T-helper 17 cell (primary cell): ENCODE data around the gene WBP2. TPM values are rescaled to one million over a fixed set of nuclear protein-coding genes. Genes with fewer than 3 reads are reported as not detected.

Experiments
- ATAC-seq: fragments of 150-1000 bp; cut with Tn5 transposase; 2 replicates; pipeline ENCODE4 v1.10.0; 2021; ENCODE audit warnings: mild to moderate bottlenecking, moderate library complexity
- DNase-seq, 3 donors: peaks; one replicate each; pipeline versions ENCODE4 v3.0.0 to v3.0.0-alpha.2; 2020 to 2021
- H3K9me3 ChIP-seq: one replicate; pipeline ENCODE4 v1.7.0; 2013; ENCODE audit warnings: low read length, mild to moderate bottlenecking; ENCODE audit not compliant: control insufficient read depth, poor library complexity, severe bottlenecking
- H3K27ac Mint-ChIP-seq: one replicate; pipeline ENCODE4 v1.8.0; 2022; ENCODE audit warnings: mild to moderate bottlenecking, moderate library complexity, mixed read lengths
- H3K27me3 Mint-ChIP-seq: one replicate; pipeline ENCODE4 v1.8.0; 2022; ENCODE audit warnings: mixed read lengths
- H3K36me3 Mint-ChIP-seq: one replicate; pipeline ENCODE4 v1.8.0; 2022; ENCODE audit warnings: low read depth, mixed read lengths
- H3K4me1 Mint-ChIP-seq: one replicate; pipeline ENCODE4 v1.8.0; 2022; ENCODE audit warnings: mild to moderate bottlenecking, mixed read lengths
- H3K4me3 Mint-ChIP-seq: one replicate; pipeline ENCODE4 v1.8.0; 2022; ENCODE audit warnings: mild to moderate bottlenecking, moderate library complexity, mixed read lengths
- total RNA-seq, 4 donors: library from RNA in 2 of 4; stranded (reverse) in 2 of 4; gene quantifications; one replicate each; pipeline ENCODE4 v1.2.3 and lab custom pipeline; 2022 to 2026

Gene WBP2
- total RNA-seq, 2 donors from 2014 or later = 86.0 to 114 TPM

- Mint-ChIP-seq H3K4me1 (peaks cover 26% of the 10 kb centered on the region), H3K4me3 (no peak overlapping the region), H3K36me3 (peaks cover 4% of the 10 kb centered on the region), H3K27me3 (no peaks in the 10 kb centered on the region), H3K27ac (peak overlapping the region; percentile 90)
- no peak for ATAC-seq
- no peaks in the 10 kb centered on the region for H3K9me3 ChIP-seq
- DNase-seq = no peak
Measured at GRCh38 chr17:75822800-75823166, 32.4 kb downstream of the WBP2 start.

DNA sequence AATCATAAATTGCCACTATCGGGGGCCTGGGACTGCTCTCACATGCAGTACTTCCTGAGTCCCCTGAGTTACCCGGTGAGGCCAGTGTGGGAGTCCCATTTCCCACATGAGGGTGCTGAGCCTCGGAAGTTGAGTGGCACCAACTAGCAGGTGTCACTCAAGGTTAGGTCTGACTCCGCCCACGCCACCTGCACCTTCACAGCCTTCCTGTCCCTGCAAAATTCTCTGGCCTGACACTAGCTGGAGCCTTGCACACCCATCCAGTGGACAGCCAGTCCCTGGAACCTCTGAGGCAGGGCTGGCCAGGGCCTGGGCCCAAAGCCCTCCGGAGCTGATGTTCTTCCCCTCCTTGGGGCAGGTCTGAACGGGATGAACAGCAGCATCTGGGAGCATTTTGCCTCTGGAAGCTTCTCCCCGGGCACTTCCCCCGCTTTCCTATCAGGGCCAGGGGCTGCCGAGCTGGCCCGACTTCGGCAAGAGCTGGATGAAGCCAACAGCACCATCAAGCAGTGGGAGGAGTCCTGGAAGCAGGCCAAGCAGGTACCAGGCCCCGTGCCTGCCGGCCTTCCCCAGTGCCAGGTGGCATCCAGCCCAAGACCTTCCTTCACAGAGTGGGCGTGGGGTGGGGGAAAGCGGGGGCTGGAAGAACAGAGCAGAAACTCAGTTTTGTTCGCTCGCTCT is 32.9 kb downstream of the WBP2 start:
- ATAC-seq = peak; percentile 75
- H3K9me3 ChIP-seq = no peaks in the 10 kb centered on the region
- Mint-ChIP-seq H3K4me1 (peaks cover 28% of the 10 kb centered on the region), H3K36me3 (peaks cover 4% of the 10 kb centered on the region), H3K27ac (peak overlapping the region; percentile 90), H3K4me3 (no peak overlapping the region), H3K27me3 (no peaks in the 10 kb centered on the region)
- no peak for DNase-seq

GRCh38 chr17:75821552-75821951 is 33.6 kb downstream of the WBP2 start:
- H3K27ac Mint-ChIP-seq = peak overlapping the region; percentile 90
- peaks cover 25% of the 10 kb centered on the region for H3K4me1 Mint-ChIP-seq
- no peaks in the 10 kb centered on the region for H3K9me3 ChIP-seq
- DNase-seq (no peak), ATAC-seq (no peak)
- peaks cover 4% of the 10 kb centered on the region for H3K36me3 Mint-ChIP-seq
- H3K4me3 Mint-ChIP-seq = peak overlapping the region; percentile 66
- no peaks in the 10 kb centered on the region for H3K27me3 Mint-ChIP-seq

DNA sequence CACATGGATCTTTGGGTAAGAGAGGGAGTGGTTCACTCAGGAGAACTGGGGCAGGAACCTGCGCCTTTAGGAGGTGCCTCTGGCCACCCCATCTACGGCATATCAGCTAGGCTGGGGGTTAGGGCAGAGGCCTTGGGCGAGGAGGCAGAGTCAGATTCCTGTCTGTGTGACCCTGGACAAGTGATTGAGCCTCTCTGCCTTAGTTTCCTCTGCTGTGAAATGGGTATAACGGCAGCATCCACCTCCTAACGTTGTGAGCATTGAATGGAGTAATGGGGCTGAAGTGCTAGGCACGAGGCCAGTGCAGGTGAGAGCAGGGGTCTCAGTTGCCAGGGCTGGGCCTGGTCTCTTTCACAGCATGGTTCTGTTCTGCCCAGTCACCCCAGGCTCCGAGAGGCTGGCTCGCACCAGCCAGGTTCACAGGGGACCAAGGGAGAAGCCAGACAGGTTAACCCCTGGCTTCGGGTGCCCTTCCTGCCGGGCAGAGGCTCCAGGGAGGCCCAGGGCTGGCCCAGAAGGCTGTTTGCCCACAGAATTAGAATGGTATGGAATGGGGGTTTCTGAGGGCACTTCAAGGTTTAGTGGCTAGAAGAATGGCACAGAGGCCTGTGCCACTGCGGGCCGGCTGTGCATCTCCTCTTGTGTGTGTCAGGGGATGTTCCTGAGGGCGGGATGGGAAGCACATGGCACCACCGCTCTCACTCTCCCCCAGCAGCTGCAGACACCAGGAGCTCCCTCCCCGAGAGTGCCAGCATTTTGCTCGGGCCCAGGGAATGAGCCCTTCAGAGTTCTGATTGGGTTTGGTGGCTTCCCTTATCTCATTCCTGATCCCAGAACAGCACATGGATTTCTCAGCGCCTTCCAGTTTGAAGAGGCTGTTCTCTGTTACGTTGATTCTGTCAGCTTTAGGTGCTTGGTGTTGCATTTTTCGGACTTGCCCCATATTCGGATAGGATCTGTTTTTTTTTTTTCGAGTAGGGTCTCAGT is 34.7 kb downstream of the WBP2 start:
- Mint-ChIP-seq H3K27ac (peak overlapping the region; percentile 90), H3K4me1 (peaks cover 24% of the 10 kb centered on the region), H3K27me3 (no peaks in the 10 kb centered on the region), H3K4me3 (no peak overlapping the region), H3K36me3 (peaks cover 4% of the 10 kb centered on the region)
- no peaks in the 10 kb centered on the region for H3K9me3 ChIP-seq
- no peak for ATAC-seq
- DNase-seq = no peak

DNA sequence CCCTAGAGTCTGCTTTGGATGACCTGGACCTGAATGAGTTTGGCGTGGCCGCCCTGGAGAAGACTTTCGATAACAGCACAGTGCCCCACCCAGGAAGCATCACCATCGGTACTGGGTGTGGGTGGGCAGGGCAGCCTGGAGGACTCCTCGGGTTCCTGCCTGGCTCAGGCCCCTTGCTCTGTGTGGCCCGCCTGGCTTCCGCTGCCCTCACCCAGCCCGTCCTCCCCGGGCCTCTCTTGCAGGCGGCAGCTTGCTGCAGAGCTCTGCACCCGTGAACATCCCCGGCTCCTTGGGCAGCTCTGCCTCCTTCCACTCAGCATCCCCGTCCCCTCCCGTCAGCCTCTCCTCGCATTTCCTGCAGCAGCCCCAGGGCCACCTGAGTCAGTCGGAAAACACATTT is 35.5 kb downstream of the WBP2 start:
- Mint-ChIP-seq H3K27me3 (no peaks in the 10 kb centered on the region), H3K4me1 (peaks cover 22% of the 10 kb centered on the region), H3K27ac (no peak overlapping the region), H3K4me3 (no peak overlapping the region), H3K36me3 (peaks cover 4% of the 10 kb centered on the region)
- no peaks in the 10 kb centered on the region for H3K9me3 ChIP-seq
- ATAC-seq (no peak), DNase-seq (no peak)

- H3K36me3 Mint-ChIP-seq = peaks cover 4% of the 10 kb centered on the region
- H3K4me1 Mint-ChIP-seq = peaks cover 22% of the 10 kb centered on the region
- no peak for DNase-seq
- peak overlapping the region; percentile 62 for H3K27ac Mint-ChIP-seq
- no peaks in the 10 kb centered on the region for H3K27me3 Mint-ChIP-seq
- no peak for ATAC-seq
- H3K4me3 Mint-ChIP-seq = no peak overlapping the region
- no peaks in the 10 kb centered on the region for H3K9me3 ChIP-seq
Measured at GRCh38 chr17:75819116-75819515, 36.0 kb downstream of the WBP2 start.

- no peak overlapping the region for H3K4me3 Mint-ChIP-seq
- H3K27me3 Mint-ChIP-seq = no peaks in the 10 kb centered on the region
- no peak for ATAC-seq
- no peak for DNase-seq
- H3K4me1 Mint-ChIP-seq = peaks cover 22% of the 10 kb centered on the region
- H3K9me3 ChIP-seq = no peaks in the 10 kb centered on the region
- peak overlapping the region; percentile 62 for H3K27ac Mint-ChIP-seq
- H3K36me3 Mint-ChIP-seq = peaks cover 4% of the 10 kb centered on the region
Measured at GRCh38 chr17:75818326-75818885, 36.7 kb downstream of the WBP2 start.

DNA sequence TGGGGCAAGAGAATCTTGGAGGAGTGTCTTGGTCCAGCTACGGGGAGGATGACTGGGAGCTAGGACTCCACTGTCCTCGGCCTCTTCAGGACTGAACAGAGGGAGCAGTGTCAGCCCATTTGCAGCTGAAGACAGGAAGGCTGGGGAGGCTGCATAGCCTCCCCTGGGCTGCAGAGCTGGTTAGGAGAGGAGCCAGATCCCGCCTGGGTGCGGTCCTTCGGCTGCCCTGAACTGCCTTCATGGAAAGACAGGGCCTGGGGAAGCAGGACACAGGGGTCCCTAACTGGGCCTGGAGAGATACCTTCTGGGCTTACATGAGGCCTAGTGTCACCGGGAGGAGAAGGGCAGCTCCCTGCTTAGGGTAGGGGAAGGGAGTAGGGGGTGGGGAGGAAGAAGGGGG is 37.6 kb downstream of the WBP2 start:
- DNase-seq (no peak), ATAC-seq (no peak)
- H3K9me3 ChIP-seq = no peaks in the 10 kb centered on the region
- Mint-ChIP-seq H3K27ac (no peak overlapping the region), H3K4me1 (peaks cover 22% of the 10 kb centered on the region), H3K27me3 (no peaks in the 10 kb centered on the region), H3K4me3 (no peak overlapping the region), H3K36me3 (peaks cover 4% of the 10 kb centered on the region)

DNA sequence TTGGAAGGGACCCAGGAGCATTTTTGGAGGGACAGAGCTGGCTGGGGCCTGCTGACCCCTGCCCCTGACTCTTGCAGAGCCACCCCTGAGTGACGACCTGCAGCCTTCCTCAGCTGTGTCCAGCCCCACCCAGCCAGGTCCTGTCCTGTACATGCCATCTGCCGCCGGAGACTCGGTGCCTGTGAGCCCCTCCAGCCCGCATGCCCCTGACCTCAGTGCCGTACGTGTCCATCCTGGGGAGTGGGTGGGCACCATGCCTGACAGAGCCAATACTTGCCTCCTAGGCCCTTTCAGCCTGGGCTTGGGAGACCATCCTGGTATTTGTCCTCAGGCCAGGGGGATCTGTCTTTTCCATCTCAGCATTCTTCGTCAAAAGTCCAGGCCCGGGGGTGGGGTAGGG is 38.4 kb downstream of the WBP2 start:
- H3K9me3 ChIP-seq = no peaks in the 10 kb centered on the region
- Mint-ChIP-seq H3K4me3 (no peak overlapping the region), H3K36me3 (peaks cover 6% of the 10 kb centered on the region), H3K4me1 (peaks cover 16% of the 10 kb centered on the region), H3K27me3 (no peaks in the 10 kb centered on the region), H3K27ac (no peak overlapping the region)
- no peak for DNase-seq
- no peak for ATAC-seq

GRCh38 chr17:75815399-75815798 is 39.7 kb downstream of the WBP2 start:
- no peak for ATAC-seq
- no peaks in the 10 kb centered on the region for H3K9me3 ChIP-seq
- Mint-ChIP-seq H3K27me3 (no peaks in the 10 kb centered on the region), H3K36me3 (peaks cover 6% of the 10 kb centered on the region), H3K4me1 (peaks cover 10% of the 10 kb centered on the region), H3K27ac (no peak overlapping the region), H3K4me3 (no peak overlapping the region)
- no peak for DNase-seq

DNA sequence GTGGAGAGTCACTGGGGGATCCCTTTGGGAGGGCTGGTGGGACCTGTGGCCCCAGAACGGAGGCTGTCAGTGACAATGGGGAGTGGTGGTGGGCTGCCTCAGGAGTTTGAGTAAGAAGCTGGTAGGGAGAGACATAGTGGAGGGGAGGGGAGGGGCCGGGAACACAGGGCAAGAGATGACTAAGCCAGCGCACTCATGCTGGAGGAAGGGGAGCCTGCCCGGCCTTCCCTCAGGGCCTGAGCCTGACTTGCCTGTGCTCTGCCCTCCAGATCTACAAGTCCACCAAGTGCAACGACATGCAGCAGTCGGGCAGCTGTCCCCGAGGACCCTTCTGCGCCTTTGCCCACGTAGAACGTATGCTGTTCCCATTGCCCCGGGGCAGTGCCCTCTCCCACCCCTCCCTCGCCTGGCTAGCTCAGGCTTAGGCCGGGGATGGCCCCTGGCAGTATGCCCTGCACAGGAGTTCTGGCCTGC is 40.2 kb downstream of the WBP2 start:
- ATAC-seq = no peak
- no peaks in the 10 kb centered on the region for H3K9me3 ChIP-seq
- Mint-ChIP-seq H3K27ac (no peak overlapping the region), H3K4me3 (no peak overlapping the region), H3K36me3 (peaks cover 6% of the 10 kb centered on the region), H3K27me3 (no peaks in the 10 kb centered on the region), H3K4me1 (peaks cover 10% of the 10 kb centered on the region)
- no peak for DNase-seq

DNA sequence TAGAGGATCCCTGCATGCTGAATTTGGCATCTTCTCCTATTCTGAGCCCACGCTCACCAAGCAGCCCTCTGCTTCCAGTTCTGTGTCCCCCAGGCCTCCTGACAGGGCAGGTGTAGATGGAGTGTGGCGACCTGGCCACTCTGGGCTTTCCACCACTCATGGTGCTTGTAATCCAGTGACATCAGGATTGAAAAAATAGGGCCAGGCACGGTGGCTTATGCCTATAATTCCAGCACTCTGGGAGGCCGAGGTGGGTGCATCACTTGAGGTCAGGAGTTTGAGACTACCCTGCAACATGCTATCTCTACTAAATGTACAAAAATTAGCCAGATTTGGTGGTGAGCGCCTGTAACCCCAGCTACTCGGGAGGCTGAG is 41.1 kb downstream of the WBP2 start:
- H3K4me3 Mint-ChIP-seq = no peak overlapping the region
- ATAC-seq = no peak

More for the DNA sequence above, 41.1 kb downstream of the WBP2 start:
- no peaks in the 10 kb centered on the region for H3K9me3 ChIP-seq
- Mint-ChIP-seq H3K36me3 (peaks cover 4% of the 10 kb centered on the region), H3K4me1 (peaks cover 5% of the 10 kb centered on the region), H3K27ac (no peak overlapping the region), H3K27me3 (no peaks in the 10 kb centered on the region)
- DNase-seq = no peak
